Ovary (tissue), 9 donors: ENCODE results near the gene PIEZO1. TPM values are rescaled to one million over a fixed set of nuclear protein-coding genes. Genes with fewer than 3 reads are reported as not detected.

Source experiments
- DNase-seq, 5 donors: peaks; one replicate each; pipeline ENCODE4 v3.0.0-alpha.2; 2019 to 2020
- H3K27ac ChIP-seq, 2 donors: fragments of 200-600 bp; one replicate each; pipeline versions ENCODE4 v1.5.1 to v1.8.0; 2019 to 2022
- H3K27me3 ChIP-seq: fragments of 200-600 bp; one replicate; pipeline ENCODE4 v1.8.0; 2022
- H3K36me3 ChIP-seq: fragments of 200-600 bp; sonication (generic); one replicate; pipeline ENCODE4 v1.5.1; 2019
- H3K4me1 ChIP-seq: one replicate; pipeline ENCODE4 v1.8.1; 2013; ENCODE audit warnings: mild to moderate bottlenecking, moderate library complexity; ENCODE audit not compliant: insufficient read depth
- H3K4me3 ChIP-seq: fragments of 200-600 bp; sonication (generic); one replicate; pipeline ENCODE4 v1.5.1; 2017
- H3K9me3 ChIP-seq, 2 donors: fragments of 200-600 bp in 1 of 2; sonication (generic) in 1 of 2; one replicate each; pipeline versions ENCODE4 v1.5.1 to v1.8.1; 2013 to 2019; ENCODE audit warnings: mild to moderate bottlenecking in 1 of 2, moderate library complexity in 1 of 2
- CTCF ChIP-seq, 3 donors: fragments of 450-650 bp in 2 of 3; fragments of 200-600 bp in 1 of 3; IDR thresholded peaks; one replicate each; pipeline versions ENCODE4 v1.5.1 to v1.8.0; 2016 to 2022; ENCODE audit warnings: antibody characterized with exemption in 3 of 3, mild to moderate bottlenecking in 1 of 3
- EP300 ChIP-seq: sonication (generic); formaldehyde crosslinking; IDR thresholded peaks from one replicate; pipeline ENCODE4 v1.6.1; 2017; ENCODE audit warnings: antibody characterized with exemption
- POLR2A ChIP-seq: fragments of 450-650 bp; IDR thresholded peaks from one replicate; pipeline ENCODE4 v1.6.1; 2017; ENCODE audit warnings: antibody characterized with exemption, mild to moderate bottlenecking, moderate library complexity
- WGBS, 3 donors: extraction: QIAGEN DNeasy Blood & Tissue Kit in 1 of 3; methylation state at CpG; one replicate each; pipeline versions ENCODE4 v1.1.5 to v1.1.7; 2013 to 2017; 5-methylcytosine and 5-hydroxymethylcytosine counted together
- intact Hi-C, 4 donors: fragments of 100-400 bp; cut with DNase I; formaldehyde crosslinking; loops; one replicate each; pipeline versions ENCODE4 v1.11.0 to v1.15.1; 2022 to 2023
- polyA plus RNA-seq, 2 donors: library from polyadenylated mRNA; stranded (reverse); fragments of 200-250 nt in 1 of 2; fragments of 350-450 nt in 1 of 2; fragmentation: Illumina TruSeq in 1 of 2; extraction: RNeasy Lipid Tissue Mini Kit (QIAGEN cat#74804) in 1 of 2; gene quantifications; one replicate each; pipeline ENCODE4 v1.2.3, GENCODE V29; 2013 to 2014
- total RNA-seq, 7 donors: library from RNA; depleted of rRNA in 2 of 7; stranded (reverse); fragments of >200 nt in 2 of 7; fragmentation: NEBNext Ultra II Directional in 3 of 7; extraction: Animal tissue kit (Norgen Biotek cat#: 25700) in 3 of 7; gene quantifications; one replicate each; pipeline versions ENCODE4 v1.1.0 to v1.2.4, GENCODE V29; 2016 to 2023
- donor health status: DM: no; HTN: no; CAD: no; lungs with moderate emphysema.
- donor health status: DM: no; HTN: no; CAD: no.
- donor health status: Bipolar disorder and iron deficiency.
- donor health status: DM: yes; HTN: yes; CAD: no.
- donor health status: DM: no; HTN: no; CAD: no.
- donor health status: DM: yes; HTN: yes; CAD: no.

The PIEZO1 gene
- total and polyA plus RNA-seq, 9 donors = 13.0 to 93.5 (median 49.1) TPM

GRCh38 chr16:88759245-88759975 lies 25.6 kb downstream of the PIEZO1 start:
- intact Hi-C loops = no loop called here
- H3K27ac ChIP-seq = peak overlapping the region; percentile 5 to 45

GRCh38 chr16:88758944-88759244 lies 26.1 kb downstream of the PIEZO1 start:
- intact Hi-C loops = no loop called here
- Histone ChIP-seq H3K27me3 (no peaks in the 10 kb centered on the region), H3K4me1 (peaks cover 10% of the 10 kb centered on the region), H3K36me3 (no peaks in the 10 kb centered on the region), H3K4me3 (no peak overlapping the region), H3K27ac (peak overlapping the region in 1 of 2 donors; percentile 5), H3K9me3 (no peaks in the 10 kb centered on the region)
- DNase-seq = no peak
- WGBS, 3 donors = 72 to 75% (median 74%) methylated on average over 6 of the region's 6 CpGs
- TF ChIP-seq EP300 (no peak), CTCF (IDR thresholded peaks at IDR 0.05) (no peak), POLR2A (no peak)

More at GRCh38 chr16:88759245-88759975, 25.6 kb downstream of the PIEZO1 start:
- 25 to 36% (median 34%) methylated on average over 23 to 26 of the region's 26 CpGs for WGBS, 3 donors
- peak; percentile 56 to 85 (median 71) for DNase-seq
- Histone ChIP-seq H3K27me3 (no peaks in the 10 kb centered on the region), H3K4me3 (peak overlapping the region; percentile 3), H3K4me1 (peaks cover 10% of the 10 kb centered on the region), H3K9me3 (no peaks in the 10 kb centered on the region), H3K36me3 (no peaks in the 10 kb centered on the region)
- no peak for TF ChIP-seq CTCF (IDR thresholded peaks at IDR 0.05)
- TF ChIP-seq POLR2A = no peak
- no peak for TF ChIP-seq EP300

- intact Hi-C loops = no loop called here
- no peak overlapping the region for H3K4me3 ChIP-seq
- H3K27me3 ChIP-seq = no peaks in the 10 kb centered on the region
- H3K27ac ChIP-seq = no peak overlapping the region
- H3K36me3 ChIP-seq = no peaks in the 10 kb centered on the region
- DNase-seq = no peak
- 85 to 90% (median 85%) methylated on average over 13 of the region's 13 CpGs for WGBS, 3 donors
- H3K9me3 ChIP-seq = no peaks in the 10 kb centered on the region
- TF ChIP-seq POLR2A = no peak
- TF ChIP-seq CTCF (IDR thresholded peaks at IDR 0.05) = no peak
- no peak for TF ChIP-seq EP300
- H3K4me1 ChIP-seq = peaks cover 8% of the 10 kb centered on the region
Measured at GRCh38 chr16:88758227-88758943, 26.6 kb downstream of the PIEZO1 start.

GRCh38 chr16:88755745-88756443 lies 29.1 kb downstream of the PIEZO1 start:
- H3K9me3 ChIP-seq = no peaks in the 10 kb centered on the region
- H3K27ac ChIP-seq = no peak overlapping the region
- peaks cover 8% of the 10 kb centered on the region for H3K4me1 ChIP-seq
- no peaks in the 10 kb centered on the region for H3K36me3 ChIP-seq
- 88 to 94% (median 89%) methylated on average over 23 of the region's 23 CpGs for WGBS, 3 donors
- no peak for DNase-seq
- TF ChIP-seq CTCF (IDR thresholded peaks at IDR 0.05) = no peak
- TF ChIP-seq POLR2A = no peak
- TF ChIP-seq EP300 = no peak
- no peak overlapping the region for H3K4me3 ChIP-seq
- H3K27me3 ChIP-seq = no peaks in the 10 kb centered on the region
- intact Hi-C loops = no loop called here
